GM23248 (cell line): ENCODE data around the gene TCF25. TPM values are rescaled to one million over a fixed set of nuclear protein-coding genes. Genes with fewer than 3 reads are reported as not detected.

Experiments used
- DNase-seq: peaks from one replicate; pipeline ENCODE4 v3.0.0-alpha.2; 2015
- H2AFZ ChIP-seq: fragments of 200-600 bp; sonication (generic); 2 replicates; pipeline ENCODE4 v1.6.1; 2016; ENCODE audit warnings: antibody characterized with exemption
- H3F3A ChIP-seq: fragments of 200-600 bp; sonication (generic); 2 replicates; pipeline ENCODE4 v1.6.1; 2016; ENCODE audit warnings: mild to moderate bottlenecking, antibody characterized with exemption, mixed run types; ENCODE audit not compliant: insufficient read depth
- H3K27ac ChIP-seq: fragments of 200-600 bp; sonication (generic); 2 replicates; pipeline ENCODE4 v1.5.1; 2016; ENCODE audit warnings: mild to moderate bottlenecking
- H3K27me3 ChIP-seq: fragments of 200-600 bp; sonication (generic); replicated peaks from 2 replicates; pipeline ENCODE4 v1.6.1; 2016; ENCODE audit warnings: mild to moderate bottlenecking; ENCODE audit not compliant: insufficient read depth
- H3K36me3 ChIP-seq: fragments of 200-600 bp; sonication (generic); 2 replicates; pipeline ENCODE4 v1.6.1; 2016; ENCODE audit warnings: low read depth, mild to moderate bottlenecking
- H3K4me1 ChIP-seq: fragments of 200-600 bp; sonication (generic); 2 replicates; pipeline ENCODE4 v1.6.1; 2016; ENCODE audit warnings: mild to moderate bottlenecking; ENCODE audit not compliant: insufficient read depth
- H3K4me2 ChIP-seq: fragments of 200-600 bp; sonication (generic); one replicate; pipeline ENCODE4 v1.6.1; 2016; ENCODE audit warnings: mild to moderate bottlenecking; ENCODE audit not compliant: unreplicated experiment
- H3K4me3 ChIP-seq: fragments of 200-600 bp; sonication (generic); 2 replicates; pipeline ENCODE4 v1.5.1; 2016; ENCODE audit warnings: mild to moderate bottlenecking
- H3K79me2 ChIP-seq: fragments of 200-600 bp; sonication (generic); 2 replicates; pipeline ENCODE4 v1.6.1; 2016; ENCODE audit warnings: mild to moderate bottlenecking; ENCODE audit not compliant: insufficient read depth
- H3K9ac ChIP-seq: fragments of 200-600 bp; sonication (generic); 2 replicates; pipeline ENCODE4 v1.6.1; 2016; ENCODE audit warnings: mild to moderate bottlenecking
- H3K9me2 ChIP-seq: fragments of 200-600 bp; sonication (generic); 2 replicates; pipeline ENCODE4 v1.6.1; 2016; ENCODE audit warnings: mixed run types, mild to moderate bottlenecking, moderate library complexity; ENCODE audit not compliant: insufficient read depth
- H3K9me3 ChIP-seq: fragments of 200-600 bp; sonication (generic); one replicate; pipeline ENCODE4 v1.6.1; 2017; ENCODE audit warnings: low read depth
- H4K20me1 ChIP-seq: fragments of 200-600 bp; sonication (generic); 2 replicates; pipeline ENCODE4 v1.6.0; 2016; ENCODE audit not compliant: insufficient read depth
- EZH2 ChIP-seq: fragments of 200-600 bp; sonication (generic); IDR thresholded peaks from 2 replicates; pipeline ENCODE4 v1.6.1; 2018; ENCODE audit warnings: antibody characterized with exemption, mild to moderate bottlenecking; ENCODE audit not compliant: insufficient read depth, poor library complexity, severe bottlenecking
- EZH2phosphoT487 ChIP-seq: fragments of 200-600 bp; sonication (generic); IDR thresholded peaks from 2 replicates; pipeline ENCODE4 v1.6.1; 2018; ENCODE audit warnings: antibody characterized with exemption, moderate library complexity, mild to moderate bottlenecking, low read depth; ENCODE audit not compliant: insufficient read depth
- WGBS, 2 experiments: methylation state at CpG; one replicate each; pipeline ENCODE4 v1.1.6; 2015 to 2017; ENCODE audit warnings: low lambda C conversion rate in 2 of 2, low coverage in 1 of 2; ENCODE audit errors: missing lambda C conversion rate in 2 of 2; 5-methylcytosine and 5-hydroxymethylcytosine counted together
- in situ Hi-C: fragments of 300-500 bp; cut with MboI; formaldehyde crosslinking; loops from 2 replicates; pipeline ENCODE4 v1.15.0; 2020
- polyA plus RNA-seq: library from polyadenylated mRNA; unstranded; fragments of >200 nt; fragmentation: Nextera tagmentation; extraction: Ambion mirVana; gene quantifications from 2 replicates; pipeline ENCODE4 v1.2.1, GENCODE V29; 2016
- total RNA-seq: library from RNA; depleted of rRNA; stranded (reverse); fragments of >200 nt; shearing (Covaris generic); gene quantifications from 2 replicates; pipeline ENCODE4 v1.2.3, GENCODE V29; 2014

Gene TCF25
- total and polyA plus RNA-seq, 2 experiments from 2014 or later = 143 to 162 TPM

DNA sequence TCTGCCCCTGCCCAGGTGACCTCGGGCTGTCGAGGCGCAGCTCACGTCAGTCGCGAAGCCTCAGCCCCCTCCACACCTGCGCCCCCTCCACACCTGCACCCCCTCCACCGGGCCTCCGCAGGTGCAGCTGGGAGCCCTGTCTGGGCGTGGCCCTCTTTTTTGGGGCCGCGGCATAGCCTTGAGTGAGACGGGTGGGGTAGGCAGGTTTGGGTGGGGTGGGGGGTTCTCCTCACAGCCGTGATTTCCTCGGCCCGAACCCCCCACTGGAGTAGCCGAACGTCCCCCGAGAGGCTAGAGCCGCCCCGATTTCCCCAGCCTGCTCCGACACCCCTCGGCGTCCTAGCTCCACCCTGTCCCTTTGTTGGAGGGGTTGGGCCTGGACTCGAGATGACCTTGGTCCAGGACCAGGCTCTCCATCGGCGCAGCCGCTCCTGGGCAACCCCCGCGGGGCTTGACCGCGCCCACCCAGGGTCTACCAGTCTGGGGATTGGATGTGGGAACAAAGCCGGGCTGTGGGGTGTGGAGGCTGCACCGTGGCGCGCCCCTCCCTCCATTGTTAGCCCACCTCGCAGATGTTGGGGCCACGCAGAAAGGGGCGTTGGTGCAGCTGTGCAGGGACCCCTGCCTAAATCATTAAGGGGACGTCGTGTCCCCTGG, 50.4 kb downstream of the TCF25 start:
- Histone ChIP-seq H3K27ac (peak overlapping the region; percentile 99), H3K9me2 (no peaks in the 10 kb centered on the region), H3K4me2 (peak overlapping the region; percentile 99), H3K9ac (peak overlapping the region; percentile 98), H4K20me1 (peaks cover 8% of the 10 kb centered on the region; the same call in 1 of the 2 replicates), H3K36me3 (no peaks in the 10 kb centered on the region), H3K27me3 (no peaks in the 10 kb centered on the region), H3K79me2 (peaks cover 50% of the 10 kb centered on the region), H3F3A (peaks cover 25% of the 10 kb centered on the region), H3K4me1 (peaks cover 31% of the 10 kb centered on the region), H2AFZ (no peak overlapping the region), H3K4me3 (peak overlapping the region; percentile 89), H3K9me3 (no peaks in the 10 kb centered on the region)
- TF ChIP-seq EZH2phosphoT487 = no peak
- no peak for TF ChIP-seq EZH2
- in situ Hi-C loops = no loop called here
- 2% methylated on average over 20 to 41 of the region's 41 CpGs for WGBS, 2 experiments
- peak; percentile 50 for DNase-seq

DNA sequence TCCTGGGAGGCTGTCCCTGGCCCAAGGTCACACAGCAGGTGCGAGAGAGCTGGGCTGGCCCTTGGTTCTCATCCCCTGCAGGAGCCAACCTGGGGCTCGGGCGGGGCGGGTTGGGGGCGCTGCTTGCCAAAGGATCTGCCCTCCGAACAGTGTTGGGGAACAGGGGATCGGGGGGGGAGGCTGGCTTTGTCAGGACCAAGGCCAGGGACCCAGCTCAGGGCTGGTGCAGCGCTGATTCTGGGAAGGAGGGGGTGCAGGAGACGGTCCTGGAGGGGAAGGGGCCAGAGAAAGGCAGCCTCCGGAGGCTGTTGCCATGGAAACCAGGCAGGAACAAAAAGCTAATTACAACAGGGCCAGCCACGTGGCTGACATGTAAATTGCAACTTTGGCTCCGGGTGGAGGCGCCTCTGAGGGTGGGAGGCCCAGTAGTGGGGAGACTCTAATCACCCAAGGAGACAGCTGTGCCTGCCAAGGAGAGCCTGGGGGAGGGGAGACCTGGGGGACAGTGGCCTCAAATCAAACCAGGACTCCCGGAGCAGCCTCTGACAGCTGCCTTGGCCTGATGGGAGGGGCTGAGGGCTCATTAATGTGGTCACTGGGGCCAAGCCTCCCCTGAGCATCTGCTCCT, 51.0 kb downstream of the TCF25 start:
- H3K9me2 ChIP-seq = no peaks in the 10 kb centered on the region
- H3K27ac ChIP-seq = peak overlapping the region; percentile 30
- H3K27me3 ChIP-seq = no peaks in the 10 kb centered on the region
- H3K4me3 ChIP-seq = peak overlapping the region; percentile 89
- H3K79me2 ChIP-seq = peaks cover 56% of the 10 kb centered on the region
- no peaks in the 10 kb centered on the region for H3K9me3 ChIP-seq
- peaks cover 25% of the 10 kb centered on the region for H3F3A ChIP-seq
- H3K36me3 ChIP-seq = peaks cover 5% of the 10 kb centered on the region; the same call in 1 of the 2 replicates
- H3K4me2 ChIP-seq = peak overlapping the region; percentile 99
- TF ChIP-seq EZH2phosphoT487 = no peak
- TF ChIP-seq EZH2 = no peak
- H3K4me1 ChIP-seq = peaks cover 29% of the 10 kb centered on the region
- 2 to 10% methylated on average over 6 to 12 of the region's 14 CpGs for WGBS, 2 experiments
- H4K20me1 ChIP-seq = peaks cover 8% of the 10 kb centered on the region; the same call in 1 of the 2 replicates
- peak overlapping the region; percentile 98 for H3K9ac ChIP-seq
- no peak overlapping the region for H2AFZ ChIP-seq
- peak; percentile 78 for DNase-seq
- in situ Hi-C loops = no loop called here

DNA sequence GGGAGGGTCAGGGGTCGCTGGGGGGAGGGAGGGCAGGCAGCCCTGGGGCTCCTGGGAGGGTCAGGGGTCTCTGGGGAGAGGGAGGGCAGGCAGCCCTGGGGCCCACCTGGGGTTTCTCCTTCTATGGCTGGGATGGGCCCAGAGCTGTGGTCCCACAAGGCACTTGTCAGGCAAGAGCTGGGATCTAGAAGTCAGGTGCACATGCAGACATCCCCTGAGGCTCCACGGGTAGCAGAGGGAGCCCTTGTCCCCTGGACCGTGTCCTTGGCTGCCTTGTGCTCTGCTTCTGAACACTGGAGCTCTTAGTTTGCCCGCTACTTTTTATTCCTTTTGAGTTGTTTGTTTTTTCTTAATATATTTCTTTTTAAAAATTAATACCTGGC, 51.5 kb downstream of the TCF25 start:
- H3K27ac ChIP-seq = peak overlapping the region; percentile 30
- H3K4me1 ChIP-seq = peaks cover 28% of the 10 kb centered on the region
- 39 to 40% methylated on average over 4 of the region's 4 CpGs for WGBS, 2 experiments
- no peaks in the 10 kb centered on the region for H3K9me3 ChIP-seq
- peaks cover 8% of the 10 kb centered on the region; the same call in 1 of the 2 replicates for H4K20me1 ChIP-seq
- H2AFZ ChIP-seq = no peak overlapping the region
- H3K9ac ChIP-seq = peak overlapping the region; percentile 98
- in situ Hi-C loops = no loop called here
- H3K79me2 ChIP-seq = peaks cover 61% of the 10 kb centered on the region
- H3K4me2 ChIP-seq = peak overlapping the region; percentile 99
- DNase-seq = peak; percentile 22
- H3K27me3 ChIP-seq = no peaks in the 10 kb centered on the region
- TF ChIP-seq EZH2phosphoT487 (no peak), EZH2 (no peak)
- H3K9me2 ChIP-seq = no peaks in the 10 kb centered on the region
- H3K4me3 ChIP-seq = peak overlapping the region; percentile 89
- H3K36me3 ChIP-seq = peaks cover 9% of the 10 kb centered on the region; the same call in 1 of the 2 replicates
- peaks cover 24% of the 10 kb centered on the region for H3F3A ChIP-seq

DNA sequence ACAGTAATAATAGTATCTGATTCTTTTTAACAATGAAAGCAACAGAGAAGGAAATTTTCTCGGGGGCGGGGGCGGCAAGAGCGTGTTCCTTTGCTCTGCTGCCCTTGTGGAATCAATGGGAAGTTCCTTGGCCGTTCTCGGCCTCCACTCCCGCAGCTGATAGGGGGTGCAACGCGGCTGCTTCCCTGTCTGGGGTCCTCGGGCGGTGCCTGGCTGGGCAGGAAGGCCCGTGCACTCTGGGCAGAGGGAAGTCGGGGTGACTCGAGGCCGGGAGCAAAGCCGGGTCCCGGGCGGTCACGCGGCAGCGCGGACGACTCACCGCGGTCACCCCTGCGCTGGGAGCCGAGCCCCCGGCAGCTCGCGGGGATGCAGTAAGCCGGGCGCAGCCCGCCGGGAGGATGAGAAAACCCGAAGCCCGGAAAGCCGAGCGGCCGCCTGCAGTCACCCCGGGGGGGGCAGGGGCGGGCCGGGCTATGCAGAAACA, 52.2 kb downstream of the TCF25 start:
- WGBS, 2 experiments = 1 to 4% methylated on average over 28 to 41 of the region's 42 CpGs
- Histone ChIP-seq H3K4me3 (peak overlapping the region; percentile 89), H3K27ac (peak overlapping the region; percentile 30), H4K20me1 (peaks cover 8% of the 10 kb centered on the region; the same call in 1 of the 2 replicates), H3K36me3 (peaks cover 9% of the 10 kb centered on the region; the same call in 1 of the 2 replicates), H3K79me2 (peaks cover 69% of the 10 kb centered on the region), H3K9ac (peak overlapping the region; percentile 98), H3F3A (peaks cover 17% of the 10 kb centered on the region), H3K9me3 (no peaks in the 10 kb centered on the region), H3K4me1 (peaks cover 21% of the 10 kb centered on the region), H3K4me2 (peak overlapping the region; percentile 99), H3K27me3 (no peaks in the 10 kb centered on the region), H3K9me2 (no peaks in the 10 kb centered on the region), H2AFZ (0 out of 2 replicates have a peak overlapping the region, but pooled peaks have one; percentile 12)
- in situ Hi-C loops = no loop called here
- DNase-seq = no peak
- TF ChIP-seq EZH2phosphoT487 (no peak), EZH2 (no peak)
